GM21619 (cell line): ENCODE results near the gene RCAN1.
"Not testable (repeated sequence)": the region's sequence is repeated elsewhere in the genome, so short reads cannot be mapped to it uniquely, and the experiment has no call there.

Source experiments
- ATAC-seq: cut with Tn5 transposase; IDR thresholded peaks from one replicate; pipeline ENCODE4 v1.9.1; 2021; ENCODE audit not compliant: unreplicated experiment

Gene RCAN1

GRCh38 chr21:34570313-34570712 lies 44.6 kb downstream of the RCAN1 start:
- no peak for ATAC-seq

- no peak for ATAC-seq
Measured at GRCh38 chr21:34569381-34569979, 45.4 kb downstream of the RCAN1 start.

GRCh38 chr21:34568801-34569200 lies 46.1 kb downstream of the RCAN1 start:
- ATAC-seq, result not testable (repeated sequence)

GRCh38 chr21:34567604-34568155 lies 47.2 kb downstream of the RCAN1 start:
- no peak for ATAC-seq

- ATAC-seq, result no peak
Measured at GRCh38 chr21:34565238-34565637, 49.7 kb downstream of the RCAN1 start.

GRCh38 chr21:34563370-34563769 lies 51.5 kb downstream of the RCAN1 start:
- ATAC-seq, result not testable (repeated sequence)

- ATAC-seq, result no peak
Measured at GRCh38 chr21:34561806-34562205, 53.1 kb downstream of the RCAN1 start.

- ATAC-seq, result no peak
Measured at GRCh38 chr21:34560609-34561008, 54.3 kb downstream of the RCAN1 start.

GRCh38 chr21:34560021-34560420 lies 54.9 kb downstream of the RCAN1 start:
- no peak for ATAC-seq

- ATAC-seq, result no peak
Measured at GRCh38 chr21:34559089-34559631, 55.8 kb downstream of the RCAN1 start.

GRCh38 chr21:34558166-34558565 lies 56.7 kb downstream of the RCAN1 start:
- ATAC-seq, result no peak

- ATAC-seq, result no peak
Measured at GRCh38 chr21:34557261-34557660, 57.7 kb downstream of the RCAN1 start.

- ATAC-seq, result not testable (repeated sequence)
Measured at GRCh38 chr21:34554670-34555069, 60.2 kb downstream of the RCAN1 start.

- no peak for ATAC-seq
Measured at GRCh38 chr21:34554227-34554626, 60.7 kb downstream of the RCAN1 start.

GRCh38 chr21:34553151-34553952 lies 61.6 kb downstream of the RCAN1 start:
- no peak for ATAC-seq

- no peak for ATAC-seq
Measured at GRCh38 chr21:34552360-34553098, 62.4 kb downstream of the RCAN1 start.

GRCh38 chr21:34550182-34550799 lies 64.6 kb downstream of the RCAN1 start:
- ATAC-seq, result no peak

- no peak for ATAC-seq
Measured at GRCh38 chr21:34548781-34549376, 66.0 kb downstream of the RCAN1 start.

GRCh38 chr21:34546542-34546941 lies 68.4 kb downstream of the RCAN1 start:
- ATAC-seq, result no peak

GRCh38 chr21:34545079-34545884 lies 69.6 kb downstream of the RCAN1 start:
- ATAC-seq, result peak; percentile 86
